Neural cell (in vitro differentiated cells): Measurements from ENCODE around the gene SYNRG.

ENCODE experiments used
- EZH2 ChIP-seq: fragments of 200-600, 300-800 bp; shearing (Covaris generic), sonication (generic); IDR thresholded peaks from 2 replicates; pipeline ENCODE4 v1.6.1; 2014; ENCODE audit warnings: antibody characterized with exemption, low read length, borderline replicate concordance, mild to moderate bottlenecking; ENCODE audit not compliant: insufficient read depth, poor library complexity, severe bottlenecking
- POLR2AphosphoS5 ChIP-seq: IDR thresholded peaks from 2 replicates; pipeline ENCODE4 v1.6.1; 2012
- SMC3 ChIP-seq: fragments of 450-650 bp; conservative IDR thresholded peaks from 2 replicates; pipeline ENCODE4 v1.6.1; 2014; ENCODE audit warnings: antibody characterized with exemption, mild to moderate bottlenecking, moderate library complexity; ENCODE audit not compliant: poor library complexity
- TF ChIP-seq, protein P1 (sequence below): fragments of 450-650 bp; IDR thresholded peaks from 2 replicates; pipeline ENCODE4 v1.5.1; 2014; ENCODE audit warnings: antibody characterized with exemption, mild to moderate bottlenecking, moderate library complexity; ENCODE audit not compliant: poor library complexity, severe bottlenecking

- TF ChIP-seq, protein P1, sequence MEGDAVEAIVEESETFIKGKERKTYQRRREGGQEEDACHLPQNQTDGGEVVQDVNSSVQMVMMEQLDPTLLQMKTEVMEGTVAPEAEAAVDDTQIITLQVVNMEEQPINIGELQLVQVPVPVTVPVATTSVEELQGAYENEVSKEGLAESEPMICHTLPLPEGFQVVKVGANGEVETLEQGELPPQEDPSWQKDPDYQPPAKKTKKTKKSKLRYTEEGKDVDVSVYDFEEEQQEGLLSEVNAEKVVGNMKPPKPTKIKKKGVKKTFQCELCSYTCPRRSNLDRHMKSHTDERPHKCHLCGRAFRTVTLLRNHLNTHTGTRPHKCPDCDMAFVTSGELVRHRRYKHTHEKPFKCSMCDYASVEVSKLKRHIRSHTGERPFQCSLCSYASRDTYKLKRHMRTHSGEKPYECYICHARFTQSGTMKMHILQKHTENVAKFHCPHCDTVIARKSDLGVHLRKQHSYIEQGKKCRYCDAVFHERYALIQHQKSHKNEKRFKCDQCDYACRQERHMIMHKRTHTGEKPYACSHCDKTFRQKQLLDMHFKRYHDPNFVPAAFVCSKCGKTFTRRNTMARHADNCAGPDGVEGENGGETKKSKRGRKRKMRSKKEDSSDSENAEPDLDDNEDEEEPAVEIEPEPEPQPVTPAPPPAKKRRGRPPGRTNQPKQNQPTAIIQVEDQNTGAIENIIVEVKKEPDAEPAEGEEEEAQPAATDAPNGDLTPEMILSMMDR, result no peak
- TF ChIP-seq SMC3, result no peak
- TF ChIP-seq POLR2AphosphoS5, result no peak
- TF ChIP-seq EZH2, result no peak
Measured at GRCh38 chr17:37478187-37478586, 131.0 kb downstream of the SYNRG start.
